ENCODE results near the gene ZNF614.

- TF ChIP-seq CTCF (IDR thresholded peaks at IDR 0.05): no peak
- no peak for TF ChIP-seq POLR2A (IDR thresholded peaks at IDR 0.05)
Measured at GRCh38 chr19:51993422-51993821, 34.8 kb downstream of the ZNF614 start.

Data from Peyer's patch (tissue), 4 donors.